ENCODE measurements around the gene SLC44A2.

- TF ChIP-seq ZBTB33 (CRISPR knock-in tag; IDR thresholded peaks at IDR 0.05) (no peak), CERS6 (CRISPR knock-in tag; IDR thresholded peaks at IDR 0.05) (no peak), CTCF (CRISPR knock-in tag; IDR thresholded peaks at IDR 0.05) (no peak), ETV5 (CRISPR knock-in tag; IDR thresholded peaks at IDR 0.05; ENCODE audit: borderline replicate concordance) (no peak), ZNF3 (CRISPR knock-in tag; IDR thresholded peaks at IDR 0.05) (no peak), ELF4 (CRISPR knock-in tag; IDR thresholded peaks at IDR 0.05; ENCODE audit: borderline replicate concordance) (no peak), ZNF569 (CRISPR knock-in tag; IDR thresholded peaks at IDR 0.05; ENCODE audit: borderline replicate concordance) (no peak), USF2 (IDR thresholded peaks at IDR 0.05; ENCODE audit: low read depth, low read length) (no peak), USF2 (CRISPR knock-in tag; IDR thresholded peaks at IDR 0.05; ENCODE audit: borderline replicate concordance) (no peak), ATF3 (CRISPR knock-in tag; IDR thresholded peaks at IDR 0.05) (no peak), TEAD2 (CRISPR knock-in tag; IDR thresholded peaks at IDR 0.05) (no peak), TARDBP (CRISPR knock-in tag; IDR thresholded peaks at IDR 0.05) (no peak), GABPA (IDR thresholded peaks at IDR 0.05; ENCODE audit: low read depth, low read length) (no peak), GABPA (CRISPR knock-in tag; IDR thresholded peaks at IDR 0.05; ENCODE audit: low read depth) (no peak), ZNF777 (CRISPR knock-in tag; IDR thresholded peaks at IDR 0.05) (no peak)
These were observed 53.5 kb downstream of the SLC44A2 start for GRCh38 chr19:10678813-10679212.

Data from HepG2 (cell line).